SKM-1 treated with dmso at 0.1 percent for 144 hours (cell line): ENCODE results near the gene SLC25A18.
A peak's percentile ranks its signal among the peaks of the same experiment; 100 is the strongest.
"Not testable (repeated sequence)": the region's sequence is repeated elsewhere in the genome, so short reads cannot be mapped to it uniquely, and the experiment has no call there.

Experiments
- DNase-seq: peaks from one replicate; lab custom pipeline; 2025; ENCODE audit not compliant: unreplicated experiment; lab: John Stamatoyannopoulos, UW

The SLC25A18 gene

GRCh38 chr22:17603668-17604067, 40.4 kb downstream of the SLC25A18 start:
- no peak for DNase-seq

GRCh38 chr22:17606496-17606895, 43.2 kb downstream of the SLC25A18 start:
- DNase-seq: no peak

GRCh38 chr22:17607891-17608521, 44.7 kb downstream of the SLC25A18 start:
- no peak for DNase-seq

- DNase-seq: no peak
These were observed 48.8 kb downstream of the SLC25A18 start for GRCh38 chr22:17612057-17612456.

GRCh38 chr22:17613280-17613679, 50.0 kb downstream of the SLC25A18 start:
- DNase-seq: no peak

- DNase-seq: no peak
These were observed 64.7 kb downstream of the SLC25A18 start for GRCh38 chr22:17627961-17628405.

GRCh38 chr22:17628406-17629172, 65.3 kb downstream of the SLC25A18 start, which contains the start of gene ATP6V1E1:
Gene ATP6V1E1, minus strand, starts transcription at chr22:17628749. Its CDS starts 114 bp downstream, at chr22:17628635.
- peak; percentile 91 for DNase-seq

GRCh38 chr22:17629173-17629489, 65.8 kb downstream of the SLC25A18 start:
- DNase-seq: no peak

- DNase-seq: no peak
These were observed 66.3 kb downstream of the SLC25A18 start for GRCh38 chr22:17629641-17630040.

GRCh38 chr22:17631076-17631565, 67.8 kb downstream of the SLC25A18 start:
- no peak for DNase-seq

GRCh38 chr22:17633217-17633997, 70.1 kb downstream of the SLC25A18 start:
- DNase-seq: no peak

- DNase-seq: no peak
These were observed 70.7 kb downstream of the SLC25A18 start for GRCh38 chr22:17633998-17634323.

- no peak for DNase-seq
These were observed 71.4 kb downstream of the SLC25A18 start for GRCh38 chr22:17634696-17635095.

GRCh38 chr22:17636850-17637249, 73.6 kb downstream of the SLC25A18 start:
- DNase-seq: not testable (repeated sequence)

- DNase-seq: no peak
These were observed 74.3 kb downstream of the SLC25A18 start for GRCh38 chr22:17637490-17638181.

- DNase-seq: no peak
These were observed 74.8 kb downstream of the SLC25A18 start for GRCh38 chr22:17638182-17638431.

- DNase-seq: peak; percentile 88
These were observed 75.3 kb downstream of the SLC25A18 start, which contains the start of gene BCL2L13 for GRCh38 chr22:17638432-17639246. Gene BCL2L13, plus strand, starts transcription at chr22:17638757. Its CDS starts 16,955 bp downstream, at chr22:17655712.

GRCh38 chr22:17639247-17639741, 76.0 kb downstream of the SLC25A18 start:
- no peak for DNase-seq
